Lung (tissue), 12 donors: ENCODE data around the gene PRF1. TPM values are rescaled to one million over a fixed set of nuclear protein-coding genes. Genes with fewer than 3 reads are reported as not detected.
"Not testable (repeated sequence)": the region's sequence is repeated elsewhere in the genome, so short reads cannot be mapped to it uniquely, and the experiment has no call there.

Source experiments
- ATAC-seq: fragments of 200-7000 bp; cut with Tn5 transposase; one replicate; pipeline ENCODE4 v1.9.1; 2020; ENCODE audit warnings: moderate number of reproducible peaks; ENCODE audit not compliant: insufficient read depth, low FRiP score
- DNase-seq, 3 donors: peaks; one replicate each; pipeline ENCODE4 v3.0.0-alpha.2; 2013 to 2017
- H3K27ac ChIP-seq, 2 donors: one replicate each; pipeline ENCODE4 v1.5.1; 2013; ENCODE audit warnings: mild to moderate bottlenecking in 2 of 2, moderate library complexity in 2 of 2, control low read depth in 1 of 2, inconsistent platforms in 1 of 2, low read depth in 1 of 2, low read length in 1 of 2
- H3K27me3 ChIP-seq, 3 donors: one replicate each; pipeline ENCODE4 v1.5.1; 2013; ENCODE audit warnings: low read length in 2 of 3; ENCODE audit not compliant: control insufficient read depth in 3 of 3, insufficient read depth in 3 of 3
- H3K36me3 ChIP-seq, 4 donors: one replicate each; pipeline ENCODE4 v1.5.1; 2013; ENCODE audit warnings: low read length in 4 of 4, mild to moderate bottlenecking in 1 of 4, moderate library complexity in 1 of 4; ENCODE audit not compliant: control insufficient read depth in 4 of 4, insufficient read depth in 4 of 4
- H3K4me1 ChIP-seq, 5 donors: one replicate each; pipeline ENCODE4 v1.5.1; 2013; ENCODE audit warnings: low read length in 5 of 5, mild to moderate bottlenecking in 2 of 5, moderate library complexity in 1 of 5; ENCODE audit not compliant: control insufficient read depth in 5 of 5, insufficient read depth in 5 of 5
- H3K4me3 ChIP-seq: one replicate; pipeline ENCODE4 v1.5.1; 2013; ENCODE audit warnings: mild to moderate bottlenecking, control low read depth, moderate library complexity
- H3K9ac ChIP-seq, 2 donors: one replicate each; pipeline ENCODE4 v1.5.1; 2013; ENCODE audit warnings: low read length in 2 of 2, control low read depth in 1 of 2; ENCODE audit not compliant: insufficient read depth in 1 of 2
- H3K9me3 ChIP-seq, 4 donors: one replicate each; pipeline ENCODE4 v1.5.1; 2013; ENCODE audit warnings: low read length in 3 of 4, mild to moderate bottlenecking in 1 of 4, moderate library complexity in 1 of 4; ENCODE audit not compliant: control insufficient read depth in 4 of 4, insufficient read depth in 3 of 4
- WGBS, 2 donors: extraction: QIAGEN DNeasy Blood & Tissue Kit; methylation state at CpG; one replicate each; pipeline ENCODE4 v1.1.7; 2013; 5-methylcytosine and 5-hydroxymethylcytosine counted together
- polyA plus RNA-seq, 2 donors: library from polyadenylated mRNA; stranded (reverse); fragments of 200-250 nt; gene quantifications; one replicate each; pipeline ENCODE4 v1.2.1, GENCODE V29; 2013
- total RNA-seq, 2 donors: library from RNA; depleted of rRNA in 1 of 2; stranded (reverse); fragments of >200 nt in 1 of 2; gene quantifications; one replicate each; pipeline ENCODE4 v1.2.1, GENCODE V29; 2014 to 2021
- TF ChIP-seq, protein P1 (sequence below): IDR thresholded peaks from 2 replicates; pipeline ENCODE4 v1.5.1; 2012; ENCODE audit warnings: mild to moderate bottlenecking; ENCODE audit errors: control extremely low read depth, extremely low read depth
- donor health status: control.
- donor health status: control.
- donor health status: Bipolar disorder and iron deficiency.
- donor health status: healthy.
- donor health status: DM: yes; HTN: yes; CAD: no.

Gene PRF1
- total and polyA plus RNA-seq, 4 donors: 3.2 to 11.5 (median 7.3) TPM

DNA sequence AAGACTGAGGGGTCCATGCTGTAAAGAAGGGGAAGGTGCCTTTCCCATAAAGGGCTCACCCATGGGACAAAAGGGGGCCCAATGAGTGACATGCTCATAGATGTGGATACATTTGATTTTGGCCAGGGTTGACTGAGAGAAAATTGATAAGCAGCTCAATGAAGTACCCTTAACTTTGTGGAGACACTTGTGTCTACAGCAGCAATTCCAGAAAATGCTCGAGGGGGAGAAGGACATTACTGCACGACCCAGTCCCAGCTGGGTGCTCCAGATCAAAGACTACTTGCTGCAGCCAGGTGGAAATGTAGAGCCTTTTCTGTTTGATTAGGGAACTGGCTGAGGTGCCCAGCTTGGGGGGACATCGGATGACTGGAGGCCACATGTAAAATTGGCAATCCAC, 47.6 kb upstream of the PRF1 start:
- DNase-seq: no peak
- peaks cover 0 to 14% (median 8%) of the 10 kb centered on the region in 5 donors for H3K4me1 ChIP-seq
- H3K9ac ChIP-seq: no peak overlapping the region

DNA sequence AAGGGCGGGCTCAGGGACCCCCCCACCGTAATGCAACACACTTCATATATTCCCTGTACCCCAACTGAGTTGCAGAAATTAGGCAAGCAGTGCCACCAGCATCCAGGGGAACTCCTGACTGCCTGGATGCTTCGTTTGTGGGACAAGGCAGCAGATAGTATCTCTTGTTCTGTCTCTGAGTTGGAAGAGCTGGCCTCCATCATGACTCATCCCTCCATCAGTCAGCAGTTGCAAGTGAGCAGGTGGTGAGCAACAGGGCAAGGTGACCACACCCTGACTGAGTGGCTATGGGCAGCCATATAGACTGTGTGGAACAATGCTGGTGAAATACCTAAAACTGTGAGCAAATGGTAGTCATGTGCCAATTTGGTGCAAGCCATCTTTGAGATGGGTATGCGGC, 47.0 kb upstream of the PRF1 start:
- no peak for ATAC-seq
- H3K27ac ChIP-seq: no peak overlapping the region
- peaks cover 0 to 24% (median 3%) of the 10 kb centered on the region in 4 donors for H3K9me3 ChIP-seq
- H3K36me3 ChIP-seq: no peaks in the 10 kb centered on the region
- no peak overlapping the region for H3K4me3 ChIP-seq
- H3K27me3 ChIP-seq: no peaks in the 10 kb centered on the region
- no peak for DNase-seq
- peaks cover 0 to 14% (median 8%) of the 10 kb centered on the region in 5 donors for H3K4me1 ChIP-seq
- WGBS, 2 donors: 67 to 80% methylated on average over 4 of the region's 4 CpGs
- no peak overlapping the region for H3K9ac ChIP-seq
- TF ChIP-seq, protein P1, sequence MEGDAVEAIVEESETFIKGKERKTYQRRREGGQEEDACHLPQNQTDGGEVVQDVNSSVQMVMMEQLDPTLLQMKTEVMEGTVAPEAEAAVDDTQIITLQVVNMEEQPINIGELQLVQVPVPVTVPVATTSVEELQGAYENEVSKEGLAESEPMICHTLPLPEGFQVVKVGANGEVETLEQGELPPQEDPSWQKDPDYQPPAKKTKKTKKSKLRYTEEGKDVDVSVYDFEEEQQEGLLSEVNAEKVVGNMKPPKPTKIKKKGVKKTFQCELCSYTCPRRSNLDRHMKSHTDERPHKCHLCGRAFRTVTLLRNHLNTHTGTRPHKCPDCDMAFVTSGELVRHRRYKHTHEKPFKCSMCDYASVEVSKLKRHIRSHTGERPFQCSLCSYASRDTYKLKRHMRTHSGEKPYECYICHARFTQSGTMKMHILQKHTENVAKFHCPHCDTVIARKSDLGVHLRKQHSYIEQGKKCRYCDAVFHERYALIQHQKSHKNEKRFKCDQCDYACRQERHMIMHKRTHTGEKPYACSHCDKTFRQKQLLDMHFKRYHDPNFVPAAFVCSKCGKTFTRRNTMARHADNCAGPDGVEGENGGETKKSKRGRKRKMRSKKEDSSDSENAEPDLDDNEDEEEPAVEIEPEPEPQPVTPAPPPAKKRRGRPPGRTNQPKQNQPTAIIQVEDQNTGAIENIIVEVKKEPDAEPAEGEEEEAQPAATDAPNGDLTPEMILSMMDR: no peak

More for the DNA sequence above, 47.6 kb upstream of the PRF1 start:
- TF ChIP-seq, protein P1: no peak
- Histone ChIP-seq H3K27me3 (no peaks in the 10 kb centered on the region), H3K27ac (no peak overlapping the region), H3K9me3 (peaks cover 0 to 24% (median 3%) of the 10 kb centered on the region in 4 donors), H3K36me3 (no peaks in the 10 kb centered on the region), H3K4me3 (no peak overlapping the region)
- ATAC-seq: no peak
- 75 to 79% methylated on average over 3 of the region's 3 CpGs for WGBS, 2 donors

DNA sequence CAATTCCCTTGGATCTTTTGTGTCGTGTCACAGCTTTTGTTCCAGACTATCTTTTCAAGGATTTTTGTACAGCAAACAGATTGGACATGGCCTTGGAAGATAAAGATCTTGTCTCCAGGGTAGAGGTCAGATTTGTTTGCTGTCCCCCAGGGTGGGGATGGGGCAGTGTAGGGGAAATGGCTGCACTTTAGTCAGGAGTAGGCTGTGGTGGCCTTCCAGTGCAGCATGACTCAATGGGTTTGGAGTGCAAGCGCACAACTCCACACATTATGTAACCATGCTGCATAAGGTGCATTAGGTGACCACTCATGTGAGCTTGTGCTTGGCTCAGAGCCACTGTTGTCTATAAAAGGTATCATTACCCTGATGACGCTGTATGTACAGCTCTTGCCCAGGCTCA, 45.9 kb upstream of the PRF1 start:
- TF ChIP-seq, protein P1: no peak
- H3K4me3 ChIP-seq: no peak overlapping the region
- no peak overlapping the region for H3K27ac ChIP-seq
- peaks cover 0 to 8% (median 6%) of the 10 kb centered on the region in 5 donors for H3K4me1 ChIP-seq
- no peaks in the 10 kb centered on the region for H3K27me3 ChIP-seq
- no peak overlapping the region for H3K9ac ChIP-seq
- ATAC-seq (no peak), DNase-seq (peak in 1 of 3 donors; percentile 41)
- no peaks in the 10 kb centered on the region for H3K36me3 ChIP-seq
- WGBS, 2 donors: 86 to 97% methylated on average over 3 of the region's 3 CpGs
- peaks cover 0 to 24% (median 3%) of the 10 kb centered on the region in 4 donors for H3K9me3 ChIP-seq

DNA sequence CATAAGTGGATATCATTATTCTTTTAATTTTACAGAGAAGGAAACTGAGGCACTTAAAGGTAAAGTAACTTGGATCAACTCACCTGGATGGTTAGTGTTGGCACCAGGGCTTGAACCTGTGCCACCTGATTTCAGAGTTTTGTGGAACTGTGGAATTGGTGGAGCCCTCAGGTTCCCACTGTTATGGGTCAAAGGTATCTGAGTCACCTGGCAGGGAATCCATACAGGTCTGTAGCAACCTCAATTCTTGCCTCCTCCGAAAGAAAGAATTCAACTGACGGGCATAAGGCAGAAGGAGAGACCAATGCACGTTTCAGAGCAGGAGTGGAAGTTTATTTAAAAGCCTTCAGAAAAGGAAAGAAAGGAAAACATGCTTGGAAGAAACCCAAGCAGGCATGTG, 44.5 kb upstream of the PRF1 start:
- DNase-seq (no peak), ATAC-seq (no peak)
- Histone ChIP-seq H3K9ac (no peak overlapping the region), H3K4me3 (no peak overlapping the region), H3K36me3 (no peaks in the 10 kb centered on the region), H3K27me3 (no peaks in the 10 kb centered on the region), H3K4me1 (no peaks in the 10 kb centered on the region), H3K9me3 (peaks cover 0 to 24% (median 3%) of the 10 kb centered on the region in 4 donors), H3K27ac (no peak overlapping the region)
- TF ChIP-seq, protein P1: no peak
- 63 to 64% methylated on average over 3 of the region's 3 CpGs for WGBS, 2 donors

DNA sequence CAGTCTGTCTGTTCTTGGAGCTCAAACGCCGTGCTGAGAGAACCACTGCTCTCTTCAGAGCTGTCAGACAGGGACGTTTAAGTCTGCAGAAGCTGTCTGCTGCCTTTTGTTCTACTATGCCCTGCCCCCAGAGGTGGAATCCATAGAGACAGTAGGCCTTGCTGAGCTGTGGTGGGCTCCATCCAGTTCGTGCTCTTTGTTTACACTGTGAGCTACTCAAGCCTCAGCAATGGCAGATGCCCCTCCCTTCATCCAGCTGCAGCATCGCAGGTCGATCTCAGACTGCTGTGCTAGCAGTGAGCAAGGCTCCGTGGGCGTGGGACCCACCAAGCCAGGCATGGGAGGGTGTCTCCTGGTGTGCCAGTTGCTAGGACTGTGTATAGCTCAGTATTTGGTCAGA, 42.4 kb upstream of the PRF1 start:
- DNase-seq, ATAC-seq, H3K27me3 ChIP-seq: not testable (repeated sequence)

More for the DNA sequence above, 42.4 kb upstream of the PRF1 start:
- H3K36me3 ChIP-seq, H3K4me3 ChIP-seq, H3K27ac ChIP-seq, H3K9ac ChIP-seq, H3K4me1 ChIP-seq: not testable (repeated sequence)
- H3K9me3 ChIP-seq: peaks cover 0 to 16% (median 3%) of the 10 kb centered on the region in 4 donors
- WGBS, 2 donors: 65 to 72% methylated on average over 8 of the region's 8 CpGs
